GM21786 (cell line): ENCODE data around the gene TRIM71.
"Not testable (repeated sequence)": the region's sequence is repeated elsewhere in the genome, so short reads cannot be mapped to it uniquely, and the experiment has no call there.

Experiments
- ATAC-seq: cut with Tn5 transposase; IDR thresholded peaks from one replicate; pipeline ENCODE4 v1.9.1; 2021; ENCODE audit not compliant: unreplicated experiment

Gene TRIM71

GRCh38 chr3:32886911-32887310 is 69.1 kb downstream of the TRIM71 start:
- no peak for ATAC-seq

GRCh38 chr3:32888739-32889138 is 70.9 kb downstream of the TRIM71 start:
- peak; percentile 98 for ATAC-seq

GRCh38 chr3:32890420-32891276 is 72.9 kb downstream of the TRIM71 start:
- no peak for ATAC-seq

GRCh38 chr3:32891365-32891764 is 73.6 kb downstream of the TRIM71 start:
- no peak for ATAC-seq

GRCh38 chr3:32892625-32893598 is 75.1 kb downstream of the TRIM71 start:
- ATAC-seq = no peak

GRCh38 chr3:32894977-32895376 is 77.2 kb downstream of the TRIM71 start:
- ATAC-seq = no peak

GRCh38 chr3:32895701-32896100 is 77.9 kb downstream of the TRIM71 start:
- no peak for ATAC-seq

- no peak for ATAC-seq
These were observed 78.3 kb downstream of the TRIM71 start for GRCh38 chr3:32896143-32896542.

GRCh38 chr3:32897001-32897601 is 79.3 kb downstream of the TRIM71 start:
- ATAC-seq = no peak

- no peak for ATAC-seq
These were observed 80.3 kb downstream of the TRIM71 start for GRCh38 chr3:32897981-32898623.

GRCh38 chr3:32899265-32899664 is 81.5 kb downstream of the TRIM71 start:
- no peak for ATAC-seq

- no peak for ATAC-seq
These were observed 83.5 kb downstream of the TRIM71 start for GRCh38 chr3:32901005-32901932.

GRCh38 chr3:32902887-32903371 is 85.1 kb downstream of the TRIM71 start:
- not testable (repeated sequence) for ATAC-seq

- no peak for ATAC-seq
These were observed 86.2 kb downstream of the TRIM71 start for GRCh38 chr3:32903953-32904352.

GRCh38 chr3:32909999-32910398 is 92.2 kb downstream of the TRIM71 start:
- ATAC-seq = no peak

GRCh38 chr3:32910954-32911353 is 93.2 kb downstream of the TRIM71 start:
- ATAC-seq = no peak

- no peak for ATAC-seq
These were observed 94.2 kb downstream of the TRIM71 start for GRCh38 chr3:32912046-32912445.

GRCh38 chr3:32913790-32914446 is 96.1 kb downstream of the TRIM71 start:
- ATAC-seq = no peak

- ATAC-seq = no peak
These were observed 102.1 kb downstream of the TRIM71 start for GRCh38 chr3:32919920-32920319.
